ENCODE results near the gene TMPRSS6. TPM values are rescaled to one million over a fixed set of nuclear protein-coding genes. Genes with fewer than 3 reads are reported as not detected.

TMPRSS6 gene
- total and polyA plus RNA-seq, 2 of the 13 experiments (the other 11 are each of a cell fraction or from before 2014, with no cell fraction given), result 4.2 to 4.8 TPM

GRCh38 chr22:37033605-37034430 lies 75.7 kb downstream of the TMPRSS6 start (continued):
- no peak for TF ChIP-seq ZHX1 (CRISPR knock-in tag; IDR thresholded peaks at IDR 0.05; ENCODE audit: low read depth)
- 0 out of 2 replicates have a peak, but pooled peaks have one; percentile 15 for TF ChIP-seq ZNF230 (CRISPR knock-in tag; IDR thresholded peaks at IDR 0.05)
- TF ChIP-seq CEBPZ (IDR thresholded peaks at IDR 0.05; ENCODE audit: low read length), result no peak
- no peak for TF ChIP-seq RORA (CRISPR knock-in tag; IDR thresholded peaks at IDR 0.05)
- no peak for TF ChIP-seq RFXANK (CRISPR knock-in tag; IDR thresholded peaks at IDR 0.05)
- peak; percentile 98 for TF ChIP-seq HNF4A (CRISPR knock-in tag; IDR thresholded peaks at IDR 0.05)
- peak; percentile 47; the same call in 1 of the 2 replicates for TF ChIP-seq ERF (CRISPR knock-in tag; IDR thresholded peaks at IDR 0.05)
- no peak for TF ChIP-seq GTF3A (CRISPR knock-in tag; conservative IDR thresholded peaks at IDR 0.05)
- no peak; the same call in 1 of the 2 replicates for TF ChIP-seq ZFP82 (CRISPR knock-in tag; IDR thresholded peaks at IDR 0.05; ENCODE audit: borderline replicate concordance)
- TF ChIP-seq EED (CRISPR knock-in tag; IDR thresholded peaks at IDR 0.05), result no peak
- TF ChIP-seq ZNF709 (CRISPR knock-in tag; IDR thresholded peaks at IDR 0.05), result no peak
- no peak for TF ChIP-seq SMARCC2 (IDR thresholded peaks at IDR 0.05)
- TF ChIP-seq ZNF891 (CRISPR knock-in tag; IDR thresholded peaks at IDR 0.05), result peak; percentile 18; the same call in 1 of the 2 replicates
- no peak for TF ChIP-seq PHF20 (CRISPR knock-in tag; IDR thresholded peaks at IDR 0.05)
- no peak for TF ChIP-seq ZNF761 (CRISPR knock-in tag; conservative IDR thresholded peaks at IDR 0.05)
- no peak for TF ChIP-seq USF2 (IDR thresholded peaks at IDR 0.05; ENCODE audit: low read depth, low read length)
- TF ChIP-seq USF2 (CRISPR knock-in tag; IDR thresholded peaks at IDR 0.05; ENCODE audit: borderline replicate concordance), result no peak
- TF ChIP-seq MBD4 (IDR thresholded peaks at IDR 0.05; ENCODE audit: borderline replicate concordance, low read length), result no peak
- TF ChIP-seq ZNF331 (CRISPR knock-in tag; IDR thresholded peaks at IDR 0.05), result peak; percentile 54; the same call in 1 of the 2 replicates
- no peak for TF ChIP-seq KAT7 (CRISPR knock-in tag; IDR thresholded peaks at IDR 0.05; ENCODE audit: borderline replicate concordance)
- TF ChIP-seq MNT (IDR thresholded peaks at IDR 0.05), result no peak
